ENCODE measurements around the gene LPCAT3.
A peak's percentile ranks its signal among the peaks of the same experiment; 100 is the strongest.
"Not testable (repeated sequence)": the region's sequence is repeated elsewhere in the genome, so short reads cannot be mapped to it uniquely, and the experiment has no call there.

LPCAT3 gene

GRCh38 chr12:7035463-7035862, 17.2 kb upstream of the LPCAT3 start:
- DNase-seq, result no peak

- DNase-seq, result no peak
These were observed 16.2 kb upstream of the LPCAT3 start for GRCh38 chr12:7034464-7034863.

- DNase-seq, result no peak
These were observed 14.7 kb upstream of the LPCAT3 start for GRCh38 chr12:7032990-7033389.

GRCh38 chr12:7031306-7031705, 13.0 kb upstream of the LPCAT3 start:
- no peak for DNase-seq

GRCh38 chr12:7026854-7027253, 8.6 kb upstream of the LPCAT3 start:
- no peak for DNase-seq

GRCh38 chr12:7023114-7023513, 4.8 kb upstream of the LPCAT3 start:
- no peak for DNase-seq

- DNase-seq, result peak in 1 of 2 donors; percentile 4
These were observed 3.7 kb upstream of the LPCAT3 start for GRCh38 chr12:7021956-7022355.

- no peak for DNase-seq
These were observed 830 bp upstream of the LPCAT3 start for GRCh38 chr12:7019043-7019569.

- DNase-seq, result no peak
These were observed 366 bp downstream of the LPCAT3 start for GRCh38 chr12:7017870-7018349.

- DNase-seq, result no peak
These were observed 1.2 kb downstream of the LPCAT3 start for GRCh38 chr12:7016958-7017571.

- DNase-seq, result no peak
These were observed 2.5 kb downstream of the LPCAT3 start for GRCh38 chr12:7015555-7016370.

GRCh38 chr12:7013101-7013500, 5.2 kb downstream of the LPCAT3 start:
- no peak for DNase-seq

GRCh38 chr12:7012024-7012607, 6.2 kb downstream of the LPCAT3 start:
- DNase-seq, result no peak

GRCh38 chr12:7011398-7011797, 6.9 kb downstream of the LPCAT3 start:
- not testable (repeated sequence) for DNase-seq

GRCh38 chr12:7009512-7009911, 8.8 kb downstream of the LPCAT3 start:
- no peak for DNase-seq

- DNase-seq, result no peak
These were observed 9.4 kb downstream of the LPCAT3 start for GRCh38 chr12:7008864-7009263.

- DNase-seq, result no peak
These were observed 11.6 kb downstream of the LPCAT3 start for GRCh38 chr12:7006639-7007038.

GRCh38 chr12:7005311-7005710, 13.0 kb downstream of the LPCAT3 start:
- DNase-seq, result no peak

- no peak for DNase-seq
These were observed 13.4 kb downstream of the LPCAT3 start for GRCh38 chr12:7004840-7005239.

- DNase-seq, result no peak
These were observed 13.9 kb downstream of the LPCAT3 start for GRCh38 chr12:7004287-7004803.

GRCh38 chr12:7001921-7002591, 16.2 kb downstream of the LPCAT3 start:
- no peak for DNase-seq

GRCh38 chr12:6998715-6999451, 19.4 kb downstream of the LPCAT3 start:
- no peak for DNase-seq

Measured in CD4-positive, alpha-beta T cell treated with Interleukin-1 beta for 1 hour (primary cell).